ENCODE data around the gene FGF22.

- TF ChIP-seq POLR2A (IDR thresholded peaks at IDR 0.05): no peak
- no peak for TF ChIP-seq CTCF (IDR thresholded peaks at IDR 0.05)
- no peak for TF ChIP-seq POLR2AphosphoS5 (IDR thresholded peaks at IDR 0.05)
These were observed 7.1 kb upstream of the FGF22 start for GRCh38 chr19:632579-633067.

Measured in breast epithelium (tissue), 3 donors.